Ishikawa (cell line): ENCODE data around the gene CPED1.

ENCODE experiments used
- YY1 ChIP-seq: IDR thresholded peaks from 2 replicates; pipeline ENCODE4 v1.6.1; 2012; ENCODE audit warnings: low read depth
- TF ChIP-seq, protein P1 (sequence below): IDR thresholded peaks from 2 replicates; pipeline ENCODE4 v1.6.1; 2012; ENCODE audit warnings: low read depth, mild to moderate bottlenecking

DNA sequence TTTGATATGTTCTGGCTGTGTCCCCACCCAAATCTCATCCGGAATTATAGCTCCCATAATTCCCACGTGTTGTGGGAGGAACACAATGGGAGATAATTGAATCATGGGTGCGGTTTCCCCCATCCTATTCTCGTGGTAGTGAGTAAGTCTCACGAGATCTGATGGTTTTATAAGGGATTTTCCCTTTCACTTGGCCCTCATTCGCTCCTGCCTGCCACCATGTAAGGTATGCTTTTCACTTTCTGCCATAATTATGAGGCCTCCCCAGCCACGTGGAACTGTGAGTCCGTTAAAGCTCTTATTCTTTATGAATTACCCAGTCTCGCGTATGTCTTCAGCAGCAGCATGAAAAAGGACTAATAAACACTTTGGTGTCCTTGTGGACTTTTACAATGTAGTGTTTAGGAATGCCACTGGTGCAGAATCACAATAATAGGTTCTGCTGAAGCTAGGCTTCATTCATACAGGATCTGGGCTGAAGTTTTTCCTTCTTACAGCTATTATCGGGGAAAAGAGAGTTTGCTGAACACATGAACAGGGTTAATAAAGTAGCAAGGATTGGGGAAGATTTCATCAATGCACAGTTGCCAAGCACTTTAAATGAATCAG is 74.3 kb downstream of the CPED1 start:
- TF ChIP-seq, protein P1, sequence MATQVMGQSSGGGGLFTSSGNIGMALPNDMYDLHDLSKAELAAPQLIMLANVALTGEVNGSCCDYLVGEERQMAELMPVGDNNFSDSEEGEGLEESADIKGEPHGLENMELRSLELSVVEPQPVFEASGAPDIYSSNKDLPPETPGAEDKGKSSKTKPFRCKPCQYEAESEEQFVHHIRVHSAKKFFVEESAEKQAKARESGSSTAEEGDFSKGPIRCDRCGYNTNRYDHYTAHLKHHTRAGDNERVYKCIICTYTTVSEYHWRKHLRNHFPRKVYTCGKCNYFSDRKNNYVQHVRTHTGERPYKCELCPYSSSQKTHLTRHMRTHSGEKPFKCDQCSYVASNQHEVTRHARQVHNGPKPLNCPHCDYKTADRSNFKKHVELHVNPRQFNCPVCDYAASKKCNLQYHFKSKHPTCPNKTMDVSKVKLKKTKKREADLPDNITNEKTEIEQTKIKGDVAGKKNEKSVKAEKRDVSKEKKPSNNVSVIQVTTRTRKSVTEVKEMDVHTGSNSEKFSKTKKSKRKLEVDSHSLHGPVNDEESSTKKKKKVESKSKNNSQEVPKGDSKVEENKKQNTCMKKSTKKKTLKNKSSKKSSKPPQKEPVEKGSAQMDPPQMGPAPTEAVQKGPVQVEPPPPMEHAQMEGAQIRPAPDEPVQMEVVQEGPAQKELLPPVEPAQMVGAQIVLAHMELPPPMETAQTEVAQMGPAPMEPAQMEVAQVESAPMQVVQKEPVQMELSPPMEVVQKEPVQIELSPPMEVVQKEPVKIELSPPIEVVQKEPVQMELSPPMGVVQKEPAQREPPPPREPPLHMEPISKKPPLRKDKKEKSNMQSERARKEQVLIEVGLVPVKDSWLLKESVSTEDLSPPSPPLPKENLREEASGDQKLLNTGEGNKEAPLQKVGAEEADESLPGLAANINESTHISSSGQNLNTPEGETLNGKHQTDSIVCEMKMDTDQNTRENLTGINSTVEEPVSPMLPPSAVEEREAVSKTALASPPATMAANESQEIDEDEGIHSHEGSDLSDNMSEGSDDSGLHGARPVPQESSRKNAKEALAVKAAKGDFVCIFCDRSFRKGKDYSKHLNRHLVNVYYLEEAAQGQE = no peak
- no peak for TF ChIP-seq YY1
